NCI-H128 (cell line): Measurements from ENCODE around the gene MMP25.

Experiments
- DNase-seq: peaks from one replicate; lab custom pipeline; 2025; ENCODE audit not compliant: unreplicated experiment; lab: John Stamatoyannopoulos, UW

MMP25 gene

GRCh38 chr16:3045758-3046640, at the start of gene MMP25:
MMP25 (plus strand) TSS chr16:3046561; CDS start chr16:3046918, 357 bp downstream.
- no peak for DNase-seq

- no peak for DNase-seq
Observed at GRCh38 chr16:2999929-3000328, 46.4 kb upstream of the MMP25 start.

- no peak for DNase-seq
Observed at GRCh38 chr16:3000540-3000939, 45.8 kb upstream of the MMP25 start.

GRCh38 chr16:3001316-3001715, 45.0 kb upstream of the MMP25 start:
- DNase-seq = no peak

GRCh38 chr16:3003582-3004270, 42.6 kb upstream of the MMP25 start:
- peak; percentile 91 for DNase-seq

GRCh38 chr16:3004319-3004718, 42.0 kb upstream of the MMP25 start:
- DNase-seq = no peak

GRCh38 chr16:3004781-3005284, 41.5 kb upstream of the MMP25 start:
- no peak for DNase-seq

GRCh38 chr16:3007059-3007956, 39.1 kb upstream of the MMP25 start:
- DNase-seq = no peak

GRCh38 chr16:3007957-3008689, 38.2 kb upstream of the MMP25 start:
- no peak for DNase-seq

GRCh38 chr16:3008690-3009037, 37.7 kb upstream of the MMP25 start:
- no peak for DNase-seq

- no peak for DNase-seq
Observed at GRCh38 chr16:3009568-3010390, 36.6 kb upstream of the MMP25 start.

- no peak for DNase-seq
Observed at GRCh38 chr16:3010510-3010909, 35.9 kb upstream of the MMP25 start.

GRCh38 chr16:3012246-3012645, 34.1 kb upstream of the MMP25 start:
- peak; percentile 63 for DNase-seq

- no peak for DNase-seq
Observed at GRCh38 chr16:3012828-3013420, 33.4 kb upstream of the MMP25 start, which contains the start of gene CLDN9. CLDN9 (plus strand) TSS chr16:3012923; CDS start chr16:3013363, 440 bp downstream.

GRCh38 chr16:3013491-3013951, 32.8 kb upstream of the MMP25 start:
- no peak for DNase-seq

GRCh38 chr16:3013998-3014690, 32.2 kb upstream of the MMP25 start:
- DNase-seq = no peak

GRCh38 chr16:3014971-3015370, 31.4 kb upstream of the MMP25 start:
- no peak for DNase-seq

- no peak for DNase-seq
Observed at GRCh38 chr16:3015865-3016521, 30.4 kb upstream of the MMP25 start.
